Measurements from ENCODE around the gene SETD2. TPM values are rescaled to one million over a fixed set of nuclear protein-coding genes. Genes with fewer than 3 reads are reported as not detected.

SETD2 gene
- total and polyA plus RNA-seq, 2 of the 8 experiments (the other 6 are each of a cell fraction or from before 2014, with no cell fraction given) = 15.7 to 46.3 TPM

DNA sequence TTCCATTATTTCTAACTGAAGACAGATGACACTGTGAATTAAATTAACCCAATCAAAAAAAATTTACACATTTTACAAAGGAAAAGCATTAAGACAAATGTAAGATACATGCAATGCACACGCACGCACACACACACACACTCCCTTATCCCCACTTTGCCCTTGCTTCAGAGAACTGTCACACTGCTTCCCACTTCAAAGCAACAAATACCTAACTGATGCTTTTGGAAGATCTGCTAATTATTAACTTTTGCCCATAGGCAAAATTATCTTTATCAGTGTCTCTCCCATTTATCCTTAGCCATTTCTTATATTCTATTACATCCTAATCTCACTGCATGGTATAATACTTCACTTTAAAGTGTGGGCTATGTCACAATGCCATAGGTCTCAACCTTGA lies 60.3 kb downstream of the SETD2 start:
- H3K23ac ChIP-seq (ENCODE audit: insufficient read length) = no peak overlapping the region
- ChIA-PET POLR2A (ENCODE audit: partially characterized antibody) (no interaction called here), CTCF (ENCODE audit: partially characterized antibody) (no interaction called here)
- H3K18ac ChIP-seq (ENCODE audit: extremely low read depth, low read length) = no peak overlapping the region
- H3K4me2 ChIP-seq (ENCODE audit: insufficient read depth in 1 of 2, low read depth in 2 of 2, low read length in 2 of 2) = no peak overlapping the region
- no peaks in the 10 kb centered on the region for H3K79me1 ChIP-seq (ENCODE audit: low read depth, low read length)
- no peak overlapping the region for H3K9ac ChIP-seq (replicated peaks in 1 of 4; ENCODE audit: extremely low read depth in 1 of 4, low read depth in 3 of 4, low read length in 3 of 4)
- peaks cover 2 to 23% (median 11%) of the 10 kb centered on the region in 4 experiments; a peak in 7 of 8 replicates for H3K36me3 ChIP-seq (ENCODE audit: control insufficient read depth in 2 of 4, insufficient read depth in 4 of 4, low read length in 3 of 4)
- no peak overlapping the region for H4K91ac ChIP-seq (replicated peaks; ENCODE audit: insufficient read length, low read length)
- no peak overlapping the region for H2BK5ac ChIP-seq (ENCODE audit: low read depth, low read length)
- H4K8ac ChIP-seq (ENCODE audit: extremely low read depth, insufficient read depth, low read length) = no peak overlapping the region
- 0 out of 4 replicates have a peak, but pooled peaks cover 0 to 3% of the 10 kb centered on the region in 2 experiments for H3K79me2 ChIP-seq (ENCODE audit: control insufficient read depth in 1 of 2, insufficient read depth in 2 of 2, low read length in 2 of 2)
- no peaks in the 10 kb centered on the region for H3K9me3 ChIP-seq (ENCODE audit: insufficient read depth in 2 of 2, low read depth in 1 of 2, low read length in 1 of 2)
- H4K5ac ChIP-seq (ENCODE audit: insufficient read length, low read depth, low read length) = no peak overlapping the region
- FAIRE-seq (no peak), DNase-seq (ENCODE audit: low read depth in 1 of 2, low spot score in 2 of 2) (no peak)
- H3K4me1 ChIP-seq (replicated peaks in 1 of 4; ENCODE audit: control insufficient read depth in 3 of 4, insufficient read depth in 4 of 4, low read length in 3 of 4) = no peaks in the 10 kb centered on the region
- no peak overlapping the region for H2AFZ ChIP-seq (ENCODE audit: low read length)
- H3K23me2 ChIP-seq (ENCODE audit: low read depth, low read length) = no peaks in the 10 kb centered on the region
- no peak overlapping the region for H3K4me3 ChIP-seq (ENCODE audit: extremely low read depth in 1 of 4, insufficient read depth in 2 of 4, low read depth in 3 of 4, low read length in 4 of 4)
- H2BK12ac ChIP-seq (ENCODE audit: low read depth, low read length) = no peak overlapping the region
- 76% methylated on average over 2 of the region's 2 CpGs; no CpG with 5 or more reads in 1 of the 2 experiments for WGBS, 2 experiments (ENCODE audit: extremely low coverage in 1 of 2, insufficient coverage in 1 of 2, insufficient read length in 1 of 2, insufficient replicate concordance in 2 of 2, low coverage in 1 of 2, low lambda C conversion rate in 2 of 2, missing lambda C conversion rate in 1 of 2)
- H3K4ac ChIP-seq (replicated peaks; ENCODE audit: insufficient read length, low read depth, low read length) = no peak overlapping the region
- H2BK120ac ChIP-seq (replicated peaks; ENCODE audit: low read depth, low read length) = no peak overlapping the region
- no peak overlapping the region for H3K56ac ChIP-seq (replicated peaks; ENCODE audit: insufficient read length, low read depth, low read length)
- H3K27me3 ChIP-seq (replicated peaks in 1 of 4; ENCODE audit: control insufficient read depth in 3 of 4, extremely low read depth in 1 of 4, insufficient read depth in 3 of 4, low read length in 3 of 4) = no peaks in the 10 kb centered on the region
- H3K27ac ChIP-seq (ENCODE audit: low read depth, low read length) = no peak overlapping the region
- no peak overlapping the region for H2BK20ac ChIP-seq (ENCODE audit: low read length)
- no peak overlapping the region for H3K14ac ChIP-seq (ENCODE audit: insufficient read length)
- no peak overlapping the region for H2BK15ac ChIP-seq (ENCODE audit: low read length)
- H4K20me1 ChIP-seq (replicated peaks in 1 of 2; ENCODE audit: control insufficient read depth in 1 of 2, insufficient read depth in 2 of 2, low read length in 2 of 2) = no peaks in the 10 kb centered on the region
- no peak overlapping the region for H2AK5ac ChIP-seq (ENCODE audit: low read depth, low read length)
- TF ChIP-seq BACH1 (IDR thresholded peaks at IDR 0.05; ENCODE audit: low read length) (no peak), FOSL1 (IDR thresholded peaks at IDR 0.05; ENCODE audit: insufficient read depth, low read depth, low read length) (no peak)

Measured in H1 (cell line).